DOHH2 (cell line): ENCODE results near the gene SAAL1.
A peak's percentile ranks its signal among the peaks of the same experiment; 100 is the strongest.

Experiments
- H3F3A ChIP-seq: fragments of 200-600 bp; sonication (generic), shearing (Covaris generic); 2 replicates; pipeline ENCODE4 v1.6.0; 2016; ENCODE audit warnings: antibody characterized with exemption, mild to moderate bottlenecking; ENCODE audit not compliant: control insufficient read depth, insufficient read depth
- H3K27ac ChIP-seq: fragments of 200-600 bp; sonication (generic); 2 replicates; pipeline ENCODE4 v1.5.1; 2014; ENCODE audit warnings: low read depth, mild to moderate bottlenecking, low read length, moderate library complexity
- H3K27me3 ChIP-seq: fragments of 200-600 bp; sonication (generic); 2 replicates; pipeline ENCODE4 v1.6.1; 2014; ENCODE audit warnings: mild to moderate bottlenecking, low read length, mixed read lengths; ENCODE audit not compliant: control insufficient read depth
- H3K36me3 ChIP-seq: fragments of 200-600 bp; sonication (generic); 2 replicates; pipeline ENCODE4 v1.6.1; 2014; ENCODE audit warnings: mild to moderate bottlenecking, low read length, moderate library complexity, mixed read lengths; ENCODE audit not compliant: control insufficient read depth
- H3K4me1 ChIP-seq: fragments of 200-600 bp; sonication (generic); 2 replicates; pipeline ENCODE4 v1.6.1; 2014; ENCODE audit warnings: mild to moderate bottlenecking, low read length, mixed read lengths; ENCODE audit not compliant: control insufficient read depth
- H3K4me2 ChIP-seq: fragments of 200-600 bp; sonication (generic); 2 replicates; pipeline ENCODE4 v1.6.0; 2014; ENCODE audit warnings: mild to moderate bottlenecking, low read length, moderate library complexity
- H3K4me3 ChIP-seq: fragments of 200-600 bp; sonication (generic); 2 replicates; pipeline ENCODE4 v1.5.1; 2014; ENCODE audit warnings: mild to moderate bottlenecking, low read length, mixed read lengths
- H3K79me2 ChIP-seq: fragments of 200-600 bp; sonication (generic); 2 replicates; pipeline ENCODE4 v1.6.1; 2014; ENCODE audit warnings: mild to moderate bottlenecking, low read length, mixed read lengths; ENCODE audit not compliant: control insufficient read depth
- H3K9me2 ChIP-seq: fragments of 200-600 bp; sonication (generic); replicated peaks from 2 replicates; pipeline ENCODE4 v1.6.1; 2014; ENCODE audit warnings: mild to moderate bottlenecking, low read length, mixed read lengths; ENCODE audit not compliant: control insufficient read depth
- H3K9me3 ChIP-seq: fragments of 200-600 bp; sonication (generic); 2 replicates; pipeline ENCODE4 v1.6.1; 2014; ENCODE audit warnings: antibody characterized with exemption, low read length, mixed read lengths; ENCODE audit not compliant: control insufficient read depth, insufficient read depth
- H4K20me1 ChIP-seq: fragments of 200-600 bp; sonication (generic); 2 replicates; pipeline ENCODE4 v1.6.0; 2014; ENCODE audit warnings: low read depth, mild to moderate bottlenecking, antibody characterized with exemption, low read length, moderate library complexity; ENCODE audit not compliant: control insufficient read depth, insufficient read depth
- CTCF ChIP-seq: fragments of 200-600 bp; sonication (generic); IDR thresholded peaks from one replicate; pipeline ENCODE4 v1.5.1; 2014; ENCODE audit warnings: antibody characterized with exemption, mild to moderate bottlenecking, low read depth, low read length; ENCODE audit not compliant: poor library complexity, severe bottlenecking
- EZH2phosphoT487 ChIP-seq: fragments of 200-600 bp; sonication (generic); IDR thresholded peaks from 2 replicates; pipeline ENCODE4 v1.6.1; 2017; ENCODE audit warnings: borderline replicate concordance, mild to moderate bottlenecking, antibody characterized with exemption, low read length, moderate library complexity, mixed read lengths

SAAL1 gene

GRCh38 chr11:18105802-18106574 is at the start of gene SAAL1:
Gene SAAL1, minus strand, starts transcription at chr11:18106082. Its CDS starts 41 bp downstream, at chr11:18106041.
- no peaks in the 10 kb centered on the region for H3K9me3 ChIP-seq
- TF ChIP-seq CTCF (peak; percentile 94), EZH2phosphoT487 (no peak)
- H3K4me1 ChIP-seq, result peaks cover 23% of the 10 kb centered on the region
- peak within 1 kb of the TSS; percentile 61 for H3K4me2 ChIP-seq
- 0 out of 2 replicates have a peak, but pooled peaks cover 2% of the 10 kb centered on the region for H4K20me1 ChIP-seq
- H3K4me3 ChIP-seq, result peak within 1 kb of the TSS; percentile 97
- H3K79me2 ChIP-seq, result peaks cover 51% of the 10 kb centered on the region
- H3F3A ChIP-seq, result peaks cover 2% of the 10 kb centered on the region; the same call in 1 of the 2 replicates
- peaks cover 38% of the 10 kb centered on the region for H3K36me3 ChIP-seq
- peak within 1 kb of the TSS; percentile 5; the same call in 1 of the 2 replicates for H3K27ac ChIP-seq
- H3K27me3 ChIP-seq, result peaks cover 9% of the 10 kb centered on the region
- H3K9me2 ChIP-seq, result no peaks in the 10 kb centered on the region

- Histone ChIP-seq H3K27ac (no peak overlapping the region), H4K20me1 (no peaks in the 10 kb centered on the region), H3F3A (no peaks in the 10 kb centered on the region), H3K9me2 (no peaks in the 10 kb centered on the region), H3K4me1 (no peaks in the 10 kb centered on the region), H3K79me2 (no peaks in the 10 kb centered on the region), H3K9me3 (no peaks in the 10 kb centered on the region), H3K4me2 (no peak overlapping the region), H3K27me3 (peaks cover 10% of the 10 kb centered on the region; the same call in 1 of the 2 replicates), H3K36me3 (no peaks in the 10 kb centered on the region), H3K4me3 (no peak overlapping the region)
- no peak for TF ChIP-seq EZH2phosphoT487
- TF ChIP-seq CTCF, result no peak
Observed at GRCh38 chr11:18151581-18151980, 45.7 kb upstream of the SAAL1 start.

GRCh38 chr11:18145837-18146236 is 40.0 kb upstream of the SAAL1 start:
- H3K4me2 ChIP-seq, result no peak overlapping the region
- no peak overlapping the region for H3K4me3 ChIP-seq
- no peaks in the 10 kb centered on the region for H3K4me1 ChIP-seq
- H3K27me3 ChIP-seq, result peaks cover 7% of the 10 kb centered on the region; the same call in 1 of the 2 replicates
- H3K27ac ChIP-seq, result no peak overlapping the region
- no peaks in the 10 kb centered on the region for H3K79me2 ChIP-seq
- H3K9me2 ChIP-seq, result no peaks in the 10 kb centered on the region
- TF ChIP-seq CTCF, result no peak
- no peak for TF ChIP-seq EZH2phosphoT487
- no peaks in the 10 kb centered on the region for H3K9me3 ChIP-seq
- no peaks in the 10 kb centered on the region for H3K36me3 ChIP-seq
- no peaks in the 10 kb centered on the region for H3F3A ChIP-seq
- no peaks in the 10 kb centered on the region for H4K20me1 ChIP-seq
